ENCODE results near the gene NKG7.
A peak's percentile ranks its signal among the peaks of the same experiment; 100 is the strongest.
"Not testable (repeated sequence)": the region's sequence is repeated elsewhere in the genome, so short reads cannot be mapped to it uniquely, and the experiment has no call there.

Gene NKG7, protein sequence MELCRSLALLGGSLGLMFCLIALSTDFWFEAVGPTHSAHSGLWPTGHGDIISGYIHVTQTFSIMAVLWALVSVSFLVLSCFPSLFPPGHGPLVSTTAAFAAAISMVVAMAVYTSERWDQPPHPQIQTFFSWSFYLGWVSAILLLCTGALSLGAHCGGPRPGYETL

DNA sequence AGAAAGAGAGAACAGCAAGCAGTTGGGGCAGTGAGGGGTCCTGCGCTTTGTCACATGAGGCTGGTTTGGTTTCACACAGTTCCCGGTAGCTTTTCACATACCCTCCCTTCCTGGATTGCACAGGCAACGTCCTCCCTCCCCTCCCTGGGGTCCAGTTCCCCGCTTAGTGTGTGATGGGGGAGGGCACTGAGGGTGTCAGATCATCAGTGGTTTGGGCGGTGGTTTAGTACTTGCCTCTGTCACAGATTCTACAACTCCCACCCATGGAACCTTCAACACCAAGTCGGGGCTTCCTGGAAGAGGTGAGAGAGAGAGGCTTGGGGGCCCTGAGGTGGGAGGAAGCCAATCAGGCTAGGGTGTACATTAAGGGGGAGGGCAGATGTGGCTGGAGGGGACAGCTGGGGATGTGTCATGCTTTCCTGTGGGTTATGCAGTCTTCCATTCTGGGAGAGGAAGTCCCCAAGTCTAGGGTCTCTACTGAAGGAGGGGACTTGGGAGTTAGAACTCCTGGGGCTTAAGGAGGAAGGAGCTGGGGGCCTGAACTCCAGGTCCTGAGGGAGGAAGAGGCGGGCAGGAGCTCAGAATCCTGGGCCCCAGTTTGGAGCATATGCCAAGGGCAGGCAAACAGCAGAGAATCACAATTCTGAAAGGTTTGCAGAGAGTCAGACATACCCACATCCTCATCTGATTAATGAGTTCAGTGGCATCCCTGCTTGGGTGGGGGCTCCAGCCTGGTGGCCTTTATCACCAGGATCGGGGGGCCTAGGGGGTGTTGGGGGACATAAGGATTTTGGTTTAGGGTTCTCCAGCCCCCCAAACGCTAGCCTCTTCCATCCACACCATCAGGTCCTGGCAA, at the start of gene NKG7:
Gene NKG7 (minus strand): TSS at position 6 of the 856 bp plus-strand sequence. CDS start 119 bp downstream, outside the sequence.
- Histone ChIP-seq H3K36me3 (replicated peaks) (no peaks in the 10 kb centered on the region), H3K4me3 (ENCODE audit: low read depth, low read length) (no peak within 1 kb of the TSS), H3K27ac (no peak within 1 kb of the TSS), H3K27me3 (replicated peaks) (no peaks in the 10 kb centered on the region)
- no peak for DNase-seq
- in situ Hi-C loops (cut with HindIII; ENCODE audit: low pct_ligation_motif_present, low sequenced_read_pairs): no loop called here
- TF ChIP-seq, protein P1, sequence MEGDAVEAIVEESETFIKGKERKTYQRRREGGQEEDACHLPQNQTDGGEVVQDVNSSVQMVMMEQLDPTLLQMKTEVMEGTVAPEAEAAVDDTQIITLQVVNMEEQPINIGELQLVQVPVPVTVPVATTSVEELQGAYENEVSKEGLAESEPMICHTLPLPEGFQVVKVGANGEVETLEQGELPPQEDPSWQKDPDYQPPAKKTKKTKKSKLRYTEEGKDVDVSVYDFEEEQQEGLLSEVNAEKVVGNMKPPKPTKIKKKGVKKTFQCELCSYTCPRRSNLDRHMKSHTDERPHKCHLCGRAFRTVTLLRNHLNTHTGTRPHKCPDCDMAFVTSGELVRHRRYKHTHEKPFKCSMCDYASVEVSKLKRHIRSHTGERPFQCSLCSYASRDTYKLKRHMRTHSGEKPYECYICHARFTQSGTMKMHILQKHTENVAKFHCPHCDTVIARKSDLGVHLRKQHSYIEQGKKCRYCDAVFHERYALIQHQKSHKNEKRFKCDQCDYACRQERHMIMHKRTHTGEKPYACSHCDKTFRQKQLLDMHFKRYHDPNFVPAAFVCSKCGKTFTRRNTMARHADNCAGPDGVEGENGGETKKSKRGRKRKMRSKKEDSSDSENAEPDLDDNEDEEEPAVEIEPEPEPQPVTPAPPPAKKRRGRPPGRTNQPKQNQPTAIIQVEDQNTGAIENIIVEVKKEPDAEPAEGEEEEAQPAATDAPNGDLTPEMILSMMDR (IDR thresholded peaks at IDR 0.05; ENCODE audit: low read depth, low read length, missing control alignments): no peak

DNA sequence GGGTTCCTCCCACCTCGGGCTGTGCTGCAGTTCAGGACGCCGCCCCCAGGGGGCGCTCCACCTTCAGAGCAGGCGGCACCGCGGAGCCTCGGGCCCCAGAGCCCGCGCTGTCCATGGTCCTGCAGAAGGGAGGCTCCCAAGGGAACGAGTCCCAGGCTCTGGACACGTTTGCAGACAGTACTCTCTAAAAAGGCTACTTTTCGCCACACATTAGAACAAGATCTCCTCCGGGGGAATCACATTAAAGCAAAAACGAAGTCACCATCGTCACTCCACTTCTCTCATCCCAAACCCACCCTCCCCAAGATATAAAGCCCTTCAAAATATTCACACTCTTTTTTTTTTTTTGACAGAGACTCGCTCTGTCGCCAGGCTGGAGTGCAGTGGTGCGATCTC, 49.6 kb upstream of the NKG7 start:
- Histone ChIP-seq H3K27me3 (replicated peaks) (no peaks in the 10 kb centered on the region), H3K27ac (no peak overlapping the region), H3K36me3 (replicated peaks) (no peaks in the 10 kb centered on the region), H3K4me3 (ENCODE audit: low read depth, low read length) (no peak overlapping the region)
- peak; percentile 72 for DNase-seq
- in situ Hi-C loops (cut with HindIII; ENCODE audit: low pct_ligation_motif_present, low sequenced_read_pairs): no loop called here
- TF ChIP-seq, protein P1 (IDR thresholded peaks at IDR 0.05; ENCODE audit: low read depth, low read length, missing control alignments): peak; percentile 95

- DNase-seq: no peak
- Histone ChIP-seq H3K4me3 (ENCODE audit: low read depth, low read length) (no peak overlapping the region), H3K27ac (no peak overlapping the region), H3K36me3 (replicated peaks) (no peaks in the 10 kb centered on the region), H3K27me3 (replicated peaks) (no peaks in the 10 kb centered on the region)
- in situ Hi-C loops (cut with HindIII; ENCODE audit: low pct_ligation_motif_present, low sequenced_read_pairs): no loop called here
- TF ChIP-seq, protein P1 (IDR thresholded peaks at IDR 0.05; ENCODE audit: low read depth, low read length, missing control alignments): no peak
Measured at GRCh38 chr19:51421229-51422052, 49.0 kb upstream of the NKG7 start.

DNA sequence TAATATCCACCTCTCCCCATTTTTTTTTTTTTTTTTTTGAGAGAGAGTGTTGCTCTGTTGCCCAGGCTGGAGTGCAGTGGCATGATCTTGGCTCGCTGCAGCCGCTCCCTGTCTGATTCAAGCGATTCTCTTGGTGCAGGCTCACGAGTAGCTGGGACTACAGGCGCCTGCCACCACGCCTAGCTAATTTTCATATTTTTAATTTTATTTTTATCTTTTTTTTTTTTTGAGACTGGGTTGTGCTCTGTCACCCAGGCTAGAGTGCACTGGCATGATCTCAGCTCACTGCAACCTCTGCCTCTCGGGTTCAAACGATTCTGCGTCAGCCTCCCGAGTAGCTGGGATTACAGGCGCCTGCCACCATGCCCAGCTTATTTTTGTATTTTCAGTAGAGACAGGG, 48.1 kb upstream of the NKG7 start:
- H3K27me3 ChIP-seq (replicated peaks); H3K36me3 ChIP-seq (replicated peaks); in situ Hi-C loops (cut with HindIII; ENCODE audit: low pct_ligation_motif_present, low sequenced_read_pairs); H3K27ac ChIP-seq; H3K4me3 ChIP-seq (ENCODE audit: low read depth, low read length); DNase-seq: not testable (repeated sequence)

GRCh38 chr19:51418707-51419106, 46.3 kb upstream of the NKG7 start:
- H3K27me3 ChIP-seq (replicated peaks): no peaks in the 10 kb centered on the region
- H3K4me3 ChIP-seq (ENCODE audit: low read depth, low read length): no peak overlapping the region
- H3K36me3 ChIP-seq (replicated peaks): no peaks in the 10 kb centered on the region
- no peak overlapping the region for H3K27ac ChIP-seq
- no peak for DNase-seq
- in situ Hi-C loops (cut with HindIII; ENCODE audit: low pct_ligation_motif_present, low sequenced_read_pairs): no loop called here
- TF ChIP-seq, protein P1 (IDR thresholded peaks at IDR 0.05; ENCODE audit: low read depth, low read length, missing control alignments): no peak

GRCh38 chr19:51417810-51418157, 45.3 kb upstream of the NKG7 start:
- H3K27ac ChIP-seq: no peak overlapping the region

More at GRCh38 chr19:51417810-51418157, 45.3 kb upstream of the NKG7 start:
- no peaks in the 10 kb centered on the region for H3K27me3 ChIP-seq (replicated peaks)
- TF ChIP-seq, protein P1 (IDR thresholded peaks at IDR 0.05; ENCODE audit: low read depth, low read length, missing control alignments): no peak
- no peak overlapping the region for H3K4me3 ChIP-seq (ENCODE audit: low read depth, low read length)
- DNase-seq: no peak
- in situ Hi-C loops (cut with HindIII; ENCODE audit: low pct_ligation_motif_present, low sequenced_read_pairs): no loop called here
- no peaks in the 10 kb centered on the region for H3K36me3 ChIP-seq (replicated peaks)
